ENCODE measurements around the gene CD8B2.
"Not testable (repeated sequence)": the region's sequence is repeated elsewhere in the genome, so short reads cannot be mapped to it uniquely, and the experiment has no call there.

The CD8B2 gene

DNA sequence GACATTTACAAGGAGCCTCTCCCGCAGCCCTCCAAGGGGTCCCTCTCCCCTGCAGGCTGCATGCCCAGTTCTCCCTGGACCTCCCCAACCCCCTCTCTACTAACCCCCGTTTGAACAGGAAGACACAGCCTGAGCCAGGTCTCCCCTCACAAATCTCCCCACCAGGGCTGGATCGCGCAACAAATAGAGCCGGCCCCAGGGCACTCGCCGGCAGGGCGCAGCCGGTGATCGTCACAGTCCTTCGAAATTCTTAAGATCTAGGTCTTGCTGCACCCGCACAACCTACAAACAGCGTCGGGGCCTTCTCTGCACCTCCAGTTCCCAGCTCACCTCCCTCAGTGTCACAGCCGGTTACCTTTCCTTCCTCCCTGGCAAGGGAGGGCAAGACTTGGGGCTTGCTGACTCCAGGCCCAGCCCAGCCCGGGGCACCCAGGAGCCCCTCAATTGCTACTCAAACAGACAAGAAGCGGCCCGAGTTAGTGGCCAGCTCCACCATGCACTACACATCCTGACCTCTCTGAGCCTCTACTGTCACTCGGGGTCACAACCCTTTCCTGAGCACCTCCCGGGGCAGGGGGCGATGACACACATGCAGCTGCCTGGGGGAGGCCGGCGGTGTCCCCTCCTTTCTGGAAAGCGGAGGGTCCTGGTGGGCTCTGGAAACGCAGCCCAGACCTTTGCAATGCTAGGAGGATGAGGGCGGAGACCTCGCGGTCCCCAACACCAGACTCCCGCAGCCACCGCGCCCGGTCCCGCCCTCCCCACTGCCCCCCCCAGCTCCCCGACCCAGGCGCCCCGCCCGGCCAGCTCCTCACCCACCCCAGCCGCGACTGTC is at the start of gene CD8B2:
TSS of gene CD8B2 (plus strand) at position 814 of the 835 bp plus-strand sequence. CDS start 63 bp downstream, outside the sequence.
- DNase-seq (ENCODE audit: low spot score), result not testable (repeated sequence)

DNA sequence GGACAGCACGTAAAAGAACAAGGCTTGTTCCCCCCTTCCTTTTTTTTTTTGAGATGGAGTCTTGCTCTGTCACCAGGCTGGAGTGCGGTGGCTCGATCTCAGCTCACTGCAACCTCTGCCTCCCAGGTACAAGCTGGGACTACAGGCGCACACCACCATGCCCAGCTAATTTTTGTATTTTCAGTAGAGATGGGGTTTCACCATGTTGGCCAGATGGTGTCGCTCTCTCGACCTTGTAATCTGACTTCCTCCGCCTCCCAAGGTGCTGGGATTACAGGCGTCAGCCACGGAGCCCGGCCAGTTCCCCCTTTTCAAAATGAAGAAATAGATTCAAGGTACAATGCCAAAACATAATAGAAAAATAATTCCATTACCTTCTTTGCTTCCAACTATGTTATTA is 25.3 kb upstream of the CD8B2 start:
- not testable (repeated sequence) for DNase-seq (ENCODE audit: low spot score)

DNA sequence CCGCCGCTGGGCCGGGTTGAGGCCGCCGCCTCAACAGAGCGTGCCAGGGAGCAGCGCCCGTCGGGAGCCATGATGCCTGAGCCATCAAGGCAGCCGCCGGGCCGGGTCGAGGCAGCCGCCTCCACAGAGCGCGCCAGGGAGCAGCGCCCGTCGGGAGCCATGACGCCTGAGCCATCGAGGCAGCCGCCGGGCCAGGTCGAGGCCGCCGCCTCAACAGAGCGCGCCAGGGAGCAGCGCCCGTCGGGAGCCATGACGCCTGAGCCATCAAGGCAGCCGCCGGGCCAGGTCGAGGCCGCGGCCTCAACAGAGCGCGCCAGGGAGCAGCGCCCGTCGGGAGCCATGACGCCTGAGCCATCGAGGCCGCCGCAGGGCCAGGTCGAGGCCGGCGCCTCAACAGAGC is 19.6 kb upstream of the CD8B2 start:
- DNase-seq (ENCODE audit: low spot score), result not testable (repeated sequence)

DNA sequence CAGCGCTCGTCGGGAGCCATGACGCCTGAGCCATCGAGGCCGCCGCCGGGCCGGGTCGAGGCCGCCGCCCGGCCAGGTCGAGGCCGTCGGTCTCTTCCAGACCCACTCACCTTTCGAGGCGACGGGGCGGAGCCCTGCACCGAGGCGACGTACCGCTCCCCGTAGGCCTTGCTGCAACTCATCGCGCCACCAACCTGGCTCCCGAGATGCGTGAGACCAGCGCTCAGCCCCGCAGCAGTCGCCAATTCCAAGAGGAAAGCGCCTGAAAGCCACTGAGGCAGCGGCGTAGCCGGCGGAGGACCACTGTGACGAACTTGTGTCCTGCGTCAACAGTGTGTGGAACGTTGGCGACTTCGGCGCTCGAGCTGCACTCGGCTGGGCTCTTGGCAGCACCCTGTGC is 19.1 kb upstream of the CD8B2 start, which contains the start of gene RGPD3:
TSS of gene RGPD3 (minus strand) at position 307 of the 400 bp plus-strand sequence. CDS start at position 182, 125 bp downstream.
- DNase-seq (ENCODE audit: low spot score), result not testable (repeated sequence)

DNA sequence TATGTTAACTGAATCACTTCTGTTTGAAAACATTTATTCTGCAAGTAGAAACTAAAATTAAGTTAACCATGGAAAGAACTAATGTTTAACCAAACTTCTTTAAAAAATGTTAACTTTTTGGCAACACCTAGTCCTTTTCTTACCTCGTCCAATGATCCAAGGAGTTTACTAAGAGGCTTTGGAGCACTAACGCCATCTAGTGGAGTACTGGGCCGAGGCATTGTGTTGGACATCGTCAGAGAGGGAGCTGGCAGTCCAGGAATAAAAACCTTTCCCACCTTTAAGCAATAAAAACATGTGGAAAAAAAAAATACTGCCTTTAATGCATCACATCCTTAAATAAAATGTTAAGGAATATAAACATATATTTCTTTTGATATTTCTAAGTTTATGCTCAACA is 16.5 kb upstream of the CD8B2 start:
- DNase-seq (ENCODE audit: low spot score), result not testable (repeated sequence)

DNA sequence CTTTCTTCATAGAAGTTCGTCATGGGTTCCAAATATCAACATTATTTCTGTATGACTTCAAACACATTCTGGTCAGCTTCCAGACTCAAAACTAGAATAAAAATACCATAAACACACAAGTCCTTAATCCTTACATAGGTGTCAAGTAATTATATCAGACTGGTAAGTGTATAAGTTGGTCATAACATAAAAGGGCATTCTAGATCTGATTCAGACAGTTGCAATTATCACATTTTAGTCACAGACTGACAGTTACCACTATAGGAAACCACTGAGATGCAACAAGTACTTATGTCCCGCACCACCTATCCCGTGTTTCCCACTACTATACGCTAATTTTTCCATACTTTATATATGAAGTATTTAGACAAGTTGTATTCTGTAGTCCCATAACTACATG is 9.5 kb upstream of the CD8B2 start:
- not testable (repeated sequence) for DNase-seq (ENCODE audit: low spot score)

DNA sequence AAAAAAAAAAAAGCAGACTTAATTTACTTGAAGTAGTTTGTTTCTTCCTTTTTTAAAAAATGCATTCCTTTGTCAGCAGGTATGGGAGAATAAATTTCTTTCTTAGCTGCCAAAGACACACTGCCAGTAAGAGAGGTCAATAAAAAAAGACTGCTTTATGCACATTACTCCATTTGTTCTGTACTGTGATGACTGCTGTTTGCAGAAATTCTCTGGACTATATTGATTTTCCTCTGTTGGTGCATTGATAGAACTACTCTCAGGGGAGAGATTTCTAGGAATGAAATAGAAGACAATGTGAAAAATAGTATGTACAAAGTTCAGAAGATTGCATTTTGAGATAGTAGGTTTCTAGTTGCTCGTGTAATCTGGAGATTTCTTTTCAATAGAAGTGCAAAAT is 7.6 kb upstream of the CD8B2 start:
- not testable (repeated sequence) for DNase-seq (ENCODE audit: low spot score)

DNA sequence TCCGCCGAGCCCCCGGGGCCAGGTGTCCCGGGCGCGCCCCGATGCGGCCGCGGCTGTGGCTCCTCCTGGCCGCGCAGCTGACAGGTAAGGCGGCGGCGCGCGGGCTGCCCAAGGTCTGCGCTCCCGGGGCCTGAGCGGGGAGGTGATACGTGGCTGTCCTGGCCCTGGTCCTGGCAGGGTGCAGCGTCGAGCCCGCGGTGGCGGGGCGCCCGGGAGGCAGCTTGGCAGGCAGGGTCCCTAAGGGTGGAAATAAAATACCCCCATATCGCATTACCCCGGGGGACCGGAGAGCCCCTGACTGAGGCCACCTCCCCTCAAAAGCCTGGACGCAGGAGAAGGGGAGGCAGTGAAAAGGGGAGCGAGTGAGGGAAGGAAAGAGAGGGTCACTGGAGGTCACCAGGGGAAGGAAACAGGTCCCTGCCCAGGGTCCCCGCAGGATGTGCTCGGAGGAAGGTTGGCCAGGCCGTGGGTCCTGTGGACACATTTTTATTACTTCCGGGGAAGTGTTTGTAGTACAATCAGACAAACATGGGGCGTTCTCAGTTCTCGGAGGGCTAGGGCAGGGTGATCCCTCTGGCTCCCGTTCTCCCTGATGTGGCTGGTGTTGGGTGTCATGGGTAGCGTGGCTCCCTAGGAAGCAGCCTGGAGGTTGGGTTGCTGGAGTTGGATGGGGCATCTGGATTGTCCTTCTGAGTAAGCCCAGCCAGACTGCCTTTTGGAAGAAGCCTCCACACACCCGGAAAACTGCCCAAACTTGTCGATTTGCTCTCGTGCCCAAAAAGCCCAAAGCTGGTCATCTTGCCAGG is 425 bp downstream of the CD8B2 start:
- not testable (repeated sequence) for DNase-seq (ENCODE audit: low spot score)

DNA sequence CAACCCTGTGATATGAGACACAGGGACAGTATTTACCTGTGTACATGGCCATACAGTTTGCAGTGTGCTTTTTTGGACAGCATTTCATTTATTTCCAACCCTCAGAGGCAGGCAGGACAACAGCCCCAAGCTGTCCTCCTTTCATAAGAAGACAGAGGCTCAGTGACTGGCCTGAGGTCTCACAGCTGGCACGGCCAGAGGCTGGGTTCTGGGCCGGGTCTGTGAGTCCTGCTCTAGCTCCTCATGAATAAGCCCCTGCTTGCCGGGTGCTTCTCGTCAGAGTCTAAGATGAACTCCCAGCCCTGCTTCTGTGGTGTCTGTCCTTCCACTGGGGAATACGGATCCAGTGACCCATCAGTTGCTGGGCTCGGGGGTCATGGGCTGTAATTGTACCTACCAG is 2.5 kb downstream of the CD8B2 start:
- DNase-seq (ENCODE audit: low spot score), result not testable (repeated sequence)

DNA sequence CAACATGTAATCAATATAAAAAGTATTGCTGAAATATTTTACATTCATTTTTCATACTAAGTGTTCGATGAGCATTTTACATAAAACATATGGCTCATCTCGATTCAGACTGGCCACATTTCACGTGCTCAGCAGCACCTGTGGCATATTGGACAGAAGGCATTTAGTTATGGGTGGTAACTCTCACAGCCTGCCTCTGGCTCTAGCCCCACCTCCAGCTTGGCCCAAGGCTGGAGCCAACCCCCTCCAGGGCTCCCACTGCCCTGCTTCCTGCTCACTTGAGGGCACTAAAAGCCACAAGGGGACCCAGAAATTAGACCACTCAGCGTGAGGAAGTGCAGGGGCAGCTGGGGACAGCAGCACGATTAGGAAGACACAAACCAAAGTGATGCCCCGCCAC is 5.2 kb downstream of the CD8B2 start:
- not testable (repeated sequence) for DNase-seq (ENCODE audit: low spot score)

DNA sequence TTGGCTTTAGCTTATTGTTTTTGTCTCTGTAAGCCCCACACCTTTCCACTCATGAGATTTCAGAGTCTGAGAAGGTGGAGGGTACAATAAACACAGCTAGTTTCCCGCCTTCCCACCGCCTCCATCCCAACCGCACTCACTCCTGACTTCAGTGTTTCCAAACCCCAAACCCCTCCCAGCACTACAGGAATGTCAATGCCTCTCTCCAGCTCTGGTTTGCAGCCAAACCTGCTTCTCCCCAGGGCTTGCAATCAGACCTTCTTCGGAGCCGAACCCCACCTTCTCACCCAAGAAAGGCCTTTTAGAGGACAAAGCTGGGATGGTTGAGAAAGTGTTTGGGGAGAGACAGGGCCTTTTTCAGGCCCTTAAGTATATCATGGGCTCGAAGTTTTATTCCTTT is 5.7 kb downstream of the CD8B2 start:
- DNase-seq (ENCODE audit: low spot score), result not testable (repeated sequence)

DNA sequence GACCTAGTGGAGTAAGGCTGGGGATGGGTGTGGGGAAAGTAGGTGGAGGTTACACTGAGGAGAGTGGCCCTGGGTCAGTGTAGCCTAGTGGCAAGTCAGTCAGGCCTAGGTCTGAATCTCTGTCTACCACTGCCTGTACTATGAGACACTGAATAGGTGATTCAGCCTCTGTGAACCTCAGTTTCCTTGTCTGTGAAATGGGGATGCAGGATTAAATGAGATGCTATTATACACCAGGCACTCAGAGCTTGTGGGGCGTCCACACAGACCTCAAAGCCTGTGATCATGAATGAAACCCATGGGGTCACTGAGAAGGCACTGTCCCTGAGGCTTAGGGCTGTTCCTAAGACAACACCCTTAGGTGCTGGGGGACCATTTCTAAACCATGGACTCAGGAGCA is 11.4 kb downstream of the CD8B2 start:
- DNase-seq (ENCODE audit: low spot score), result not testable (repeated sequence)

DNA sequence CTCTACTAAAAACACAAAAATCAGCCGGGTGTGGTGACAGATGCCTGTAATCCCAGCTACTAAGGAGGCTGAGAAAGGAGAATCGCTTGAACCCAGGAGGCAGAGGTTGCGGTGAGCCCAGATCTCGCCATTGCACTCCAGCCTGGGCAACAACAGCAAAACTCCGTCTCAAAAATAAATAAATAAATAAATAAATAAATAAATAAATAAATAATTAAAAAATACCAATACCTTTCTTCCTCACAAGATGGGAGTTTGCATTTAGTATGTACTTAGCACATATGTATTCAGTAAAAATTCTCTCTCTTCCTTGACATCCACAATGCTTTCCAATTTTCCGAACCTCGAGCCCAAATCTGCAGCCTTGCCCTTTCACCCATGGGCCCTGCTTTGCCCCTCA is 13.2 kb downstream of the CD8B2 start:
- not testable (repeated sequence) for DNase-seq (ENCODE audit: low spot score)

DNA sequence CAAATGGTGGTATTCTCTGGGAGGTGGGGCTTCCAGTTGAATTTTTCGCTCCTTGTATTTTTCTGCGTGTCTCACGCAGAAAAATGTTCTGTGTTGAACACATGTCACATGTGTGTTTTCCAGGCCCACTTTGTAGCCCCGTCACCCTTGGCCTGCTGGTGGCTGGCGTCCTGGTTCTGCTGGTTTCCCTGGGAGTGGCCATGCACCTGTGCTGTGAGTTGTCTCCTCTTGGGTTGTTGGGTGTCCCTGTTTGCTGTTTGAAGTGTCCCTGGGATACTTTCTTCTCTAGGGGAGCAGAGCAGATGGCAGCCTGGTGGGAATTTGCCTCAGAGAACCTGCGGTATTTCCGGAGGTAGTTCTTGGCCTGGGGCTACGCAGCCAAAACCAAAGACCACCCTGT is 15.2 kb downstream of the CD8B2 start:
- not testable (repeated sequence) for DNase-seq (ENCODE audit: low spot score)

DNA sequence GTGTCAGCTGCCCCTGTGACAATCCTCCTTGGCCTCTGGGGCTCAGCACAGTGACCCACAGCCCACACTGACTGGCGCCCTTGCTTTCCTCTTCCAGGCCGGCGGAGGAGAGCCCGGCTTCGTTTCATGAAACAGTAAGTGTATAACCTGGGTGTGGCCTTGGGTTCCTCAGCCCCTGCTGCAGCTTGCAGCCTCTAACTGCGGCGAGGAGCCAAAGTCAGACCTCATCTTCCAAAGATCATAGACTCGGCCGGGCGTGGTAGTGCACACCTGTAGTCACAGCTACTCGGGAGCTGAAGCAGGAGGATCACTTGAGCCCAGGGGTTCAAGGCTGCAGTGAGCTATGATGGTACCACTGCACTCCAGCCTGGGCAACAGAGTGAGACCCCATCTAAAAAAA is 17.0 kb downstream of the CD8B2 start:
- DNase-seq (ENCODE audit: low spot score), result not testable (repeated sequence)

DNA sequence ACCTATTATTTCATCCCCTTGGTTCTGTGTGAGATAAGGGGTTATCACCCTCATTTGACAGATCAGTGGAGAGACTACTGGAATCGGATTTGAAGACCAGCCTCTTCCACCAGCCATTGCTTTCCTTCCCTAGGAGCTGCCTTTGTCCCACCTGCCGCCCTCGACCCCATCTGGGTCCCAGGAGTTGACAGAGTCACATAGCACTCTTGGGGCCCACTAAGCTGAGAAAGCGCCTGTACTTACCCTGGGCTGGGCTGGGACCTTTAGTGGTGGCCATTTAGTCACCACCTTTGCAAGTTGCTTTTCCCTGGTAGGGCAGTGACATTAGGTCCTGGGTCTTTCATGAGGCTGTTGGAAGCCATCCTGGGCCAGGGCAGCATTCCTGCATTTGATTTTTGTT is 17.6 kb downstream of the CD8B2 start:
- not testable (repeated sequence) for DNase-seq (ENCODE audit: low spot score)

DNA sequence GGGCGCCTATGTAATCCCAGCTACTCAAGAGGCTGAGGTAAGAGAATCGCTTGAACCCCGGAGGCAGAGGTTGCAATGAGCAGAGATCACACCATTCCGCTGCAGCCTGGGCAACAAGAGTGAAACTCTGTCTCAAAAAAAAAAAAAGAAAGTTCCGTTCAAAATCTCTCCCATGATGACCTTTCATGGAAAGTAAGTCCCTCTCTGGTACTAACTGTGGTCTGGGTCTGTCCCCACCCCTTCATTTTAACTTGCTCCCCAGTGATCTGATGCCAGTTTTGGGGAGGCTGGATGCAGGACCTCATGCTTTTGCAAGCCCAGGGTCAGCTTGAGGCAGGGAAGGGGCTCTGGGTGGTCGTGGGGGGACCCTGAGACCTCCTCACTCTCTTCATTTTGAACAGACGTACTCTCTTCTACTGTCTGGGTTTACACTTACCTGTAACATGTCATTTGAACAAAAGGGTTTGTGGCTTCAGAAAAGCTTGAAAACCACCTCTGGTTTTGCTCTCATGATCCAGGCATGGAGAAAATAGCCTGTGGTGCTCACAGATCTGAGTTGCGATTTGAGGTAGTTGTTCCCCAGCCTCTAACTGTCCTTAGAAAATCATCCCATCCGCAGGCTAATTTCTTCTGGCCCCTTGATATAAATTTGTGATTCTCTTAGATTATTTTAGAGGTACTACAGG is 19.0 kb downstream of the CD8B2 start:
- DNase-seq (ENCODE audit: low spot score), result not testable (repeated sequence)

DNA sequence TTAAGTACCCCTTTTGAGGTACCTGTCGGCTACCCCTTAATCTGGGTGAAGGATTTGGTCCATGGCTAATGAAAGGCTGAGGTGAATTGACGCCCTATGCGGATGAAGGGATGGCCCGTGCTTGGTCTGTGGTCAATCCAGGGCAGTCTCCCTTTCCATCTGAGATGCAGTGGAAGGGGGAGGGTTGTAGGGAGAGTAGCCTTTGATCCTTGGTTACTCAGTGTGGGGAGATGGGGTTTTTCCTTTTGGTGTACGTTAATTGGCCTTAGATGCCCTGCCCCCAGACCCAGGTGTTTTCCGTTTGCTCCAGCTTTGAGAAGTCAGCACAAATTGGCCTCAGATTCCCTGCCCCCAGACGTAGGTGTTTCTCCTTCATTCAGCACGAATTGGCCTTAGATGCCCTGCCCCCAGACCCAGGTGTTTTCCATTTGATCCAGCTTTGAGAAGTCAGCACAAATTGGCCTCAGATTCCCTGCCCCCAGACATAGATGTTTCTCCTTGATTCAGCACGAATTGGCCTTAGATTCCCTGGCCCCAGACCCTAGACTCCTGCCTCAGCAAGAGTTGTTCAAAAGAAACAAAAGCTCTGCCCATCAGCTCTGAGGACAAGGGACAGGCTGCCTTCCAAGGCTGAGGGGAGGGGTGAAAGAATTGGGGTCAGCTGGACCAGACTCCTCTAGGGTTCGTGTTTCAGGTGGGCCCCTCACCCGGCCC is 21.7 kb downstream of the CD8B2 start:
- not testable (repeated sequence) for DNase-seq (ENCODE audit: low spot score)

DNA sequence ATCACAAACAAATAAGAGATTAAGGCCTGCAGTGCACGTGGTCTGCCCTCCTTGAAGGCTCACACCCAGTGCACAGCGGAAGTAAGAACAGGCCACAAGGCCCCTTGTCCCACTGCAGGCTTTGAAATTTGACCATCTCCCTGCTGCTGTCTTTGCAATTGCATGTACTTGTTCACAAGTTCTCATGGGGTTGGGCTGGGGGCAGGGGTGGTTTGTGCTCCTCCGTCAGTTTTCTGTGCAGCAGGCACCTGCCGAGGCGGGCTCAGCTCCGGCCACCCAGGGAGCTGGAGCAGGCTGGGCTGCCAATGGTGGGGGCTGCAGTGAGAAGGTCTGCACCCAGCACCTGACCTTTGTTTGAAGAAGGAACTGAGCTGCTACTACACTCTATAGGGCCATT is 22.2 kb downstream of the CD8B2 start:
- not testable (repeated sequence) for DNase-seq (ENCODE audit: low spot score)

DNA sequence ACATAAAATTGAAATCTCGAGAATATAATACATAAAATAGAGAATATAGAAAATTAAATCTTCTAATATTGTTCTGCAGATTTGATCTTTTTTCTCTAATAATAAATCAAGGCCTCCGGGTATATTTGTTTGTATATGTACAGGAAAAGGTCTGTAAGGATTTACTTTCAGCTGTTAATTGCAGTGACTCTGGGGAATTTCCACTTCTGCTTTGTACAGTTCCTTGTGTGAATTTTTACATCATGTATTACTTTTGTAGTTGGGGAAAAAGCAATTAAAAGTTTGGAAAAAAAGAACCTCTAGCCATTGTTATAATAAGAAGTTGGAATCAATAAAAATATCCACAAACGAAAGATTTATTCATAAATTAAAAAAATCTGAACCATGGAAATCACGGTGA is 23.6 kb downstream of the CD8B2 start:
- not testable (repeated sequence) for DNase-seq (ENCODE audit: low spot score)

DNA sequence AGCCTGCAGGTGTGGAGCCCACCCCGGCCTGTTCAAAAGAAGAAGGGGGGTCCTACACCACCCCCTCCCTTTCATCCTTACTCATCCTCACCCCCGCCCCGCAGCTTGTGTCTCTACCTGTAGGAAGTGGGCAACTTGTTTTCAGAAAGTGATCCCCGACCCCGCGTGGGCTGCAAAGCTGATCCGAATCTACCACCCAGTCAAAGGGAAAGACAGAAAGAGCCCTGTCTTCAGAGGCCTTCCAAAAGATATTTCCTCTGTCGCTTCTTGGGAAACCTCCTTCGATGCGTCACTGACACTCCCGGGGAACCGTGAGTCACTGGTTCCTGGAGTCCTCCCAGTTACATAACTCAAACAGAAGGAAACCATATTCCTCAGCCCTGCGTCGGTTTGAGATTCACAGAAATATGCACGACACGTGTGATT is 24.3 kb downstream of the CD8B2 start:
- DNase-seq (ENCODE audit: low spot score), result peak; percentile 7

All from Ammon's horn (tissue), 1 donor.